HEK293 (cell line): Measurements from ENCODE around the gene SLC36A3.

Experiments
- CTCF ChIA-PET: fragments of 350-600 bp; formaldehyde crosslinking; extraction: SDS; loops from one replicate; lab custom pipeline; 2021; ENCODE audit warnings: antibody characterized with exemption; lab: Yijun Ruan, JAX
- POLR2A ChIA-PET: fragments of 300-600 bp; formaldehyde crosslinking; extraction: SDS; loops from one replicate; lab custom pipeline; 2020; ENCODE audit warnings: antibody characterized with exemption, inconsistent platforms; lab: Yijun Ruan, JAX
- H3K27ac ChIP-seq: fragments of 200-500 bp; sonication (Bioruptor generic); 2 replicates; pipeline ENCODE4 v1.5.1; 2014; ENCODE audit warnings: low read depth, low read length, control low read depth, inconsistent platforms; ENCODE audit errors: extremely low read depth
- H3K36me3 ChIP-seq, 2 experiments: fragments of 200-500 bp in 1 of 2; sonication (Bioruptor generic) in 1 of 2; 1 replicate in 1 of 2; 2 replicates in 1 of 2; pipeline ENCODE4 v1.5.1; 2014 to 2017; ENCODE audit warnings: inconsistent platforms in 2 of 2, low read length in 2 of 2; ENCODE audit not compliant: control insufficient read depth in 2 of 2, insufficient read depth in 1 of 2
- H3K4me1 ChIP-seq: fragments of 200-500 bp; sonication (Bioruptor generic); 2 replicates; pipeline ENCODE4 v1.5.1; 2014; ENCODE audit warnings: mild to moderate bottlenecking, low read length, inconsistent platforms; ENCODE audit not compliant: control insufficient read depth, insufficient read depth
- H3K4me3 ChIP-seq: 2 replicates; pipeline ENCODE4 v1.5.1; 2011; ENCODE audit warnings: low read depth, mild to moderate bottlenecking, control low read depth, low read length, moderate library complexity
- H3K9me3 ChIP-seq: fragments of 200-500 bp; sonication (Bioruptor generic); 2 replicates; pipeline ENCODE4 v1.5.1; 2014; ENCODE audit warnings: low read depth, low read length, inconsistent platforms; ENCODE audit not compliant: control insufficient read depth, insufficient read depth
- PRDM1 ChIP-seq: fragments of 450-650 bp; formaldehyde crosslinking; IDR thresholded peaks from 2 replicates; pipeline ENCODE4; 2016; ENCODE audit warnings: missing biosample characterization, missing genetic modification characterization
- SCRT1 ChIP-seq: fragments of 450-650 bp; formaldehyde crosslinking; IDR thresholded peaks from 2 replicates; pipeline ENCODE4 v1.5.1; 2016; ENCODE audit warnings: missing biosample characterization, missing genetic modification characterization, borderline replicate concordance
- YY2 ChIP-seq: fragments of 450-650 bp; formaldehyde crosslinking; IDR thresholded peaks from 2 replicates; pipeline ENCODE4 v1.5.1; 2016; ENCODE audit warnings: missing biosample characterization, missing genetic modification characterization
- ZBTB17 ChIP-seq: fragments of 450-650 bp; formaldehyde crosslinking; IDR thresholded peaks from 2 replicates; pipeline ENCODE4 v1.5.1; 2016; ENCODE audit warnings: missing biosample characterization, missing genetic modification characterization
- ZNF157 ChIP-seq: fragments of 450-650 bp; formaldehyde crosslinking; IDR thresholded peaks from 2 replicates; pipeline ENCODE4 v1.5.1; 2016; ENCODE audit warnings: missing biosample characterization, missing genetic modification characterization
- ZNF18 ChIP-seq: fragments of 450-650 bp; formaldehyde crosslinking; IDR thresholded peaks from 2 replicates; pipeline ENCODE4 v1.5.1; 2016; ENCODE audit warnings: missing biosample characterization, missing genetic modification characterization
- ZNF221 ChIP-seq: fragments of 450-650 bp; formaldehyde crosslinking; IDR thresholded peaks from 2 replicates; pipeline ENCODE4 v1.5.1; 2017; ENCODE audit warnings: missing biosample characterization, missing genetic modification characterization, borderline replicate concordance
- ZNF354C ChIP-seq: fragments of 450-650 bp; formaldehyde crosslinking; IDR thresholded peaks from 2 replicates; pipeline ENCODE4 v1.5.1; 2016; ENCODE audit warnings: missing biosample characterization, missing genetic modification characterization, low read depth, borderline replicate concordance
- ZNF510 ChIP-seq: fragments of 450-650 bp; formaldehyde crosslinking; IDR thresholded peaks from 2 replicates; pipeline ENCODE4 v1.5.1; 2018; ENCODE audit warnings: mild to moderate bottlenecking, missing genetic modification characterization, missing biosample characterization; ENCODE audit not compliant: insufficient replicate concordance
- ZNF521 ChIP-seq: fragments of 450-650 bp; formaldehyde crosslinking; IDR thresholded peaks from 2 replicates; pipeline ENCODE4 v1.5.1; 2017; ENCODE audit warnings: missing biosample characterization, mild to moderate bottlenecking, missing genetic modification characterization
- ZNF654 ChIP-seq: fragments of 450-650 bp; formaldehyde crosslinking; IDR thresholded peaks from 2 replicates; pipeline ENCODE4 v1.5.1; 2016; ENCODE audit warnings: low read depth, missing biosample characterization, missing genetic modification characterization
- ZNF660 ChIP-seq: fragments of 450-650 bp; IDR thresholded peaks from 2 replicates; pipeline ENCODE4 v1.5.1; 2018; ENCODE audit warnings: missing biosample characterization, mild to moderate bottlenecking, missing genetic modification characterization
- ZNF677 ChIP-seq: fragments of 450-650 bp; IDR thresholded peaks from 2 replicates; pipeline ENCODE4 v1.5.0; 2018; ENCODE audit warnings: missing biosample characterization, mild to moderate bottlenecking, missing genetic modification characterization, moderate library complexity
- TF ChIP-seq, protein P1 (sequence below): fragments of 450-650 bp; formaldehyde crosslinking; conservative IDR thresholded peaks from 2 replicates; pipeline ENCODE4 v1.5.1; 2016; ENCODE audit warnings: low read depth, missing biosample characterization, missing genetic modification characterization

The SLC36A3 gene

DNA sequence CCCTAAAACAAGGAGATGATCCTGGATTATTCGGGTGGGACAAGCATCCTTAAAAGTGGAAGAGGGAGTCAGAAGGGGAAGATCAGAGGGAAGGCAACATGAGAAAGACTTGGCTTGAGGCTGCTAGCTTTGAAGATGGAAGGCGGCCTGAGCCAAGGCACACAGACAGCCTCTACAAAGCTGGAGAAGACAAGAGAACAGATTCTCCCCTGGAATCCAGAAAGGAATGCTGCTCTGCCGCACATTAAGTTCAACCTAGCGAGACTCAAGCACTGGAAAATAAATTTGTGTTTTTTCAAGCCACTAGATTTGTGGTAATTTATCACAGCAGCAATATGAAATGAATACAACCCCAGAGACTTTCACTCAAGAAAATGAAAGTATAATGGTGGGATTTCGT is 17.9 kb downstream of the SLC36A3 start:
- Histone ChIP-seq H3K4me1 (0 out of 2 replicates have a peak, but pooled peaks cover 2% of the 10 kb centered on the region), H3K27ac (no peak overlapping the region), H3K4me3 (no peak overlapping the region), H3K9me3 (no peaks in the 10 kb centered on the region), H3K36me3 (no peaks in the 10 kb centered on the region)
- ChIA-PET POLR2A (no interaction called here), CTCF (interaction anchor here (0.6 to 1.0 kb wide), 3 partner anchors 30 to 238 kb away, joined by 3 to 4 read pairs (median 3); no protein-coding TSS in a partner anchor)
- TF ChIP-seq PRDM1 (tag by site-specific recombination) (peak; percentile 43; the same call in 1 of the 2 replicates), ZNF354C (tag by site-specific recombination) (no peak)
- TF ChIP-seq, all 188 proteins: peak for 1

- ChIA-PET CTCF (interaction anchor here (0.7 to 0.9 kb wide), 5 partner anchors 12 to 438 kb away, joined by 3 to 5 read pairs (median 3); partner anchors contain the start of gene IRGM), POLR2A (no interaction called here)
- Histone ChIP-seq H3K9me3 (no peaks in the 10 kb centered on the region), H3K4me1 (0 out of 2 replicates have a peak, but pooled peaks cover 2% of the 10 kb centered on the region), H3K36me3 (no peaks in the 10 kb centered on the region), H3K27ac (no peak overlapping the region), H3K4me3 (no peak overlapping the region)
- TF ChIP-seq ZBTB17 (tag by site-specific recombination) (no peak), ZNF221 (tag by site-specific recombination) (no peak), ZNF654 (tag by site-specific recombination) (peak; percentile 8; the same call in 1 of the 2 replicates)
Observed at GRCh38 chr5:151284392-151284967, 19.1 kb downstream of the SLC36A3 start.

DNA sequence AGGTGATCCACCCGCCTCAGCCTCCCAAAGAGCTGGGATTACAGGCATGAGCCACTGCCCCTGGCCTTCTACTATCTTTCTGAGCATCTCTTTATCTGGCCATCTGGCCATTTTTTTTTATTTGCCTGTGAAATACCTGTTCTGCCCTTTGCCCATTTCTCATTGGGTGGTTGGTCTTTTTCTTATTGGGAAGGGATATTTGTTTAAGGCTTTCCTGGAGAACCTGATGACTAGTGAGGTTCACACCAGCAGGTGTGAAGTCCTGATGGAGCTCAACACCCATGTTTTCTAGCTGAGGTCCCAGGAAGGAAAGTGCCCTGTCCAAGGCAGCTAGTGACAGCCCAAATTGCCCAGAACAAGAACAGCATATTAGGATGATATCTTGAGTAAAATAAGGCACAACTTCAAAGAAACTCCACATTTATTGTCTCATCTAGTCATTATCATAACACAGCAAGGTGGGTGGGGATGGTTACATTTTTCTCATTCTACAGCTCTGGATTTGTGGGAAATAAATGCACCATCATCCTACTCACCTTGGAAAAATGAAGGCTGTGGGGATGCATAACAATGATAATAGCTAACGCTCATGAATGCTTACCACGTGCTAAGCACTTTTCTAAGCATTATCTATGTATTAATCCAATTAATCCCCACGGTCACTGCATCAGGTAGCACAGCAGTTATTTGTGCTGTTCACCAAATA is 20.3 kb downstream of the SLC36A3 start:
- no peaks in the 10 kb centered on the region for H3K36me3 ChIP-seq
- no peak overlapping the region for H3K27ac ChIP-seq
- ChIA-PET POLR2A (no interaction called here), CTCF (interaction anchor here (0.7 to 1.1 kb wide), 3 partner anchors 14 to 278 kb away, joined by 3 to 4 read pairs (median 4); no protein-coding TSS in a partner anchor)
- H3K4me3 ChIP-seq = no peak overlapping the region
- 0 out of 2 replicates have a peak, but pooled peaks cover 2% of the 10 kb centered on the region for H3K4me1 ChIP-seq
- TF ChIP-seq YY2 (tag by site-specific recombination) (no peak), ZNF510 (tag by site-specific recombination) (no peak), ZNF18 (tag by site-specific recombination) (peak; percentile 70; the same call in 1 of the 2 replicates)
- H3K9me3 ChIP-seq = no peaks in the 10 kb centered on the region

GRCh38 chr5:151281001-151281639 is 22.4 kb downstream of the SLC36A3 start:
- Histone ChIP-seq H3K36me3 (no peaks in the 10 kb centered on the region), H3K4me3 (no peak overlapping the region), H3K27ac (no peak overlapping the region), H3K4me1 (no peaks in the 10 kb centered on the region), H3K9me3 (no peaks in the 10 kb centered on the region)
- TF ChIP-seq ZNF157 (tag by site-specific recombination) = no peak
- POLR2A ChIA-PET = no interaction called here
- CTCF ChIA-PET = interaction anchor here (0.6 to 0.7 kb wide), 2 partner anchors 26 to 37 kb away, joined by 3 read pairs; no protein-coding TSS in a partner anchor

- Histone ChIP-seq H3K9me3 (no peaks in the 10 kb centered on the region), H3K4me3 (no peak overlapping the region), H3K27ac (no peak overlapping the region), H3K36me3 (no peaks in the 10 kb centered on the region), H3K4me1 (no peaks in the 10 kb centered on the region)
- CTCF ChIA-PET = no interaction called here
- POLR2A ChIA-PET = no interaction called here
- no peak for TF ChIP-seq ZNF654 (tag by site-specific recombination)
- TF ChIP-seq, protein P1, sequence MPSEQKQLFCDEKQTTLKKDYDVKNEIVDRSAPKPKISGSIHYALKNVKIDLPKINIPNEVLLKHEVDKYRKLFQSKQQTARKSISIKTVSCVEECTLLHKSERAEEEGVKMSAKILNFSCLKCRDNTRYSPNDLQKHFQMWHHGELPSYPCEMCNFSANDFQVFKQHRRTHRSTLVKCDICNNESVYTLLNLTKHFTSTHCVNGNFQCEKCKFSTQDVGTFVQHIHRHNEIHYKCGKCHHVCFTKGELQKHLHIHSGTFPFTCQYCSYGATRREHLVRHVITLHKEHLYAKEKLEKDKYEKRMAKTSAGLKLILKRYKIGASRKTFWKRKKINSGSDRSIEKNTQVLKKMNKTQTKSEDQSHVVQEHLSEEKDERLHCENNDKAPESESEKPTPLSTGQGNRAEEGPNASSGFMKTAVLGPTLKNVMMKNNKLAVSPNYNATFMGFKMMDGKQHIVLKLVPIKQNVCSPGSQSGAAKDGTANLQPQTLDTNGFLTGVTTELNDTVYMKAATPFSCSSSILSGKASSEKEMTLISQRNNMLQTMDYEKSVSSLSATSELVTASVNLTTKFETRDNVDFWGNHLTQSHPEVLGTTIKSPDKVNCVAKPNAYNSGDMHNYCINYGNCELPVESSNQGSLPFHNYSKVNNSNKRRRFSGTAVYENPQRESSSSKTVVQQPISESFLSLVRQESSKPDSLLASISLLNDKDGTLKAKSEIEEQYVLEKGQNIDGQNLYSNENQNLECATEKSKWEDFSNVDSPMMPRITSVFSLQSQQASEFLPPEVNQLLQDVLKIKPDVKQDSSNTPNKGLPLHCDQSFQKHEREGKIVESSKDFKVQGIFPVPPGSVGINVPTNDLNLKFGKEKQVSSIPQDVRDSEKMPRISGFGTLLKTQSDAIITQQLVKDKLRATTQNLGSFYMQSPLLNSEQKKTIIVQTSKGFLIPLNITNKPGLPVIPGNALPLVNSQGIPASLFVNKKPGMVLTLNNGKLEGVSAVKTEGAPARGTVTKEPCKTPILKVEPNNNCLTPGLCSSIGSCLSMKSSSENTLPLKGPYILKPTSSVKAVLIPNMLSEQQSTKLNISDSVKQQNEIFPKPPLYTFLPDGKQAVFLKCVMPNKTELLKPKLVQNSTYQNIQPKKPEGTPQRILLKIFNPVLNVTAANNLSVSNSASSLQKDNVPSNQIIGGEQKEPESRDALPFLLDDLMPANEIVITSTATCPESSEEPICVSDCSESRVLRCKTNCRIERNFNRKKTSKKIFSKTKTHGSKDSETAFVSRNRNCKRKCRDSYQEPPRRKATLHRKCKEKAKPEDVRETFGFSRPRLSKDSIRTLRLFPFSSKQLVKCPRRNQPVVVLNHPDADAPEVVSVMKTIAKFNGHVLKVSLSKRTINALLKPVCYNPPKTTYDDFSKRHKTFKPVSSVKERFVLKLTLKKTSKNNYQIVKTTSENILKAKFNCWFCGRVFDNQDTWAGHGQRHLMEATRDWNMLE = no peak
- TF ChIP-seq SCRT1 = no peak
- TF ChIP-seq ZNF660 = no peak
- TF ChIP-seq ZNF677 (tag by site-specific recombination) = no peak
- no peak for TF ChIP-seq ZNF521
Observed at GRCh38 chr5:151280443-151280842, 23.1 kb downstream of the SLC36A3 start.
